ENCODE measurements around the gene CLVS2. TPM values are rescaled to one million over a fixed set of nuclear protein-coding genes. Genes with fewer than 3 reads are reported as not detected.

The CLVS2 gene
- total and polyA plus RNA-seq, 12 donors: 0.07 to 2.0 (median 0.63) TPM; not detected in 4

GRCh38 chr6:122962000-122962624 lies 33.9 kb upstream of the CLVS2 start:
- H3K27me3 ChIP-seq: no peaks in the 10 kb centered on the region
- H3K4me1 ChIP-seq (replicated peaks in 1 of 2): no peaks in the 10 kb centered on the region
- intact Hi-C loops (cut with DNase I): no loop called here
- no peaks in the 10 kb centered on the region for H3K36me3 ChIP-seq (replicated peaks in 1 of 2)
- no peaks in the 10 kb centered on the region for H3K9me3 ChIP-seq (replicated peaks in 1 of 3)
- no peak for DNase-seq
- TF ChIP-seq POLR2A (IDR thresholded peaks at IDR 0.05) (no peak), CTCF (IDR thresholded peaks at IDR 0.05) (no peak)
- H3K27ac ChIP-seq: no peak overlapping the region
- no peak overlapping the region for H3K4me3 ChIP-seq

GRCh38 chr6:122969999-122970533 lies 26.0 kb upstream of the CLVS2 start:
- intact Hi-C loops (cut with DNase I): no loop called here
- no peaks in the 10 kb centered on the region for H3K4me1 ChIP-seq (replicated peaks in 1 of 2)
- DNase-seq: no peak
- TF ChIP-seq POLR2A (IDR thresholded peaks at IDR 0.05) (no peak), CTCF (IDR thresholded peaks at IDR 0.05) (no peak)
- H3K27ac ChIP-seq: no peak overlapping the region
- H3K27me3 ChIP-seq: no peaks in the 10 kb centered on the region
- H3K36me3 ChIP-seq (replicated peaks in 1 of 2): no peaks in the 10 kb centered on the region
- 49 to 74% (median 65%) methylated on average over 1 of the region's 1 CpG for WGBS, 4 donors
- H3K9me3 ChIP-seq (replicated peaks in 1 of 3): no peaks in the 10 kb centered on the region
- no peak overlapping the region for H3K4me3 ChIP-seq

GRCh38 chr6:122977180-122977579 lies 18.9 kb upstream of the CLVS2 start:
- no peak overlapping the region for H3K4me3 ChIP-seq
- H3K27ac ChIP-seq: no peak overlapping the region
- intact Hi-C loops (cut with DNase I): no loop called here
- DNase-seq: no peak
- H3K36me3 ChIP-seq (replicated peaks in 1 of 2): no peaks in the 10 kb centered on the region
- no peak for TF ChIP-seq POLR2A (IDR thresholded peaks at IDR 0.05)
- no peaks in the 10 kb centered on the region for H3K9me3 ChIP-seq (replicated peaks in 1 of 3)
- no peaks in the 10 kb centered on the region for H3K27me3 ChIP-seq
- no peaks in the 10 kb centered on the region for H3K4me1 ChIP-seq (replicated peaks in 1 of 2)
- WGBS, 4 donors: 67 to 84% (median 78%) methylated on average over 3 to 4 of the region's 4 CpGs

GRCh38 chr6:122984393-122984792 lies 11.6 kb upstream of the CLVS2 start:
- WGBS, 4 donors: 21 to 81% (median 73%) methylated on average over 2 of the region's 2 CpGs
- Histone ChIP-seq H3K4me1 (replicated peaks in 1 of 2) (no peaks in the 10 kb centered on the region), H3K4me3 (no peak overlapping the region), H3K9me3 (replicated peaks in 1 of 3) (no peaks in the 10 kb centered on the region), H3K27ac (no peak overlapping the region), H3K36me3 (replicated peaks in 1 of 2) (no peaks in the 10 kb centered on the region), H3K27me3 (no peaks in the 10 kb centered on the region)
- intact Hi-C loops (cut with DNase I): no loop called here
- TF ChIP-seq POLR2A (IDR thresholded peaks at IDR 0.05): no peak
- no peak for TF ChIP-seq CTCF (IDR thresholded peaks at IDR 0.05)
- no peak for DNase-seq

- H3K4me1 ChIP-seq (replicated peaks in 1 of 2): peaks cover 0 to 7% of the 10 kb centered on the region in 2 donors
- intact Hi-C loops (cut with DNase I): no loop called here
- peaks cover 21% of the 10 kb centered on the region for H3K27me3 ChIP-seq
- H3K4me3 ChIP-seq: no peak overlapping the region
- 56 to 91% (median 83%) methylated on average over 3 of the region's 3 CpGs for WGBS, 4 donors
- no peak overlapping the region for H3K27ac ChIP-seq
- TF ChIP-seq POLR2A (IDR thresholded peaks at IDR 0.05) (no peak), CTCF (IDR thresholded peaks at IDR 0.05) (no peak)
- DNase-seq: no peak
- no peaks in the 10 kb centered on the region for H3K9me3 ChIP-seq (replicated peaks in 1 of 3)
- H3K36me3 ChIP-seq (replicated peaks in 1 of 2): no peaks in the 10 kb centered on the region
Observed at GRCh38 chr6:122994256-122994655, 1.8 kb upstream of the CLVS2 start.

Data from adrenal gland (tissue), 12 donors.